Mammary epithelial cell (primary cell): Measurements from ENCODE around the gene IGLL1.

ENCODE experiments used
- CTCF ChIP-seq, 2 donors: IDR thresholded peaks in 1 of 2; conservative IDR thresholded peaks in 1 of 2; 2 replicates each; pipeline ENCODE4 v1.5.1; 2011 to 2012; ENCODE audit warnings: inconsistent platforms in 2 of 2, low read length in 2 of 2, mild to moderate bottlenecking in 2 of 2, control low read depth in 1 of 2, low read depth in 1 of 2; ENCODE audit not compliant: insufficient read depth in 1 of 2; ENCODE audit errors: extremely low read depth in 1 of 2
- EZH2 ChIP-seq: IDR thresholded peaks from 2 replicates; pipeline ENCODE4 v1.6.1; 2012; ENCODE audit warnings: low read length, inconsistent platforms, borderline replicate concordance

GRCh38 chr22:23581260-23581650 lies 1.2 kb upstream of the IGLL1 start:
- TF ChIP-seq CTCF (conservative IDR thresholded peaks at IDR 0.05 in 1 of 2, IDR thresholded peaks at IDR 0.05 in 1 of 2; ENCODE audit: extremely low read depth in 1 of 2, insufficient read depth in 1 of 2, low read depth in 1 of 2, low read length in 2 of 2) = no peak
- no peak for TF ChIP-seq EZH2
